GM18867 (cell line): Measurements from ENCODE around the gene RASD2.

Experiments used
- ATAC-seq: cut with Tn5 transposase; IDR thresholded peaks from one replicate; pipeline ENCODE4 v1.9.1; 2021; ENCODE audit warnings: mild to moderate bottlenecking, moderate library complexity; ENCODE audit not compliant: unreplicated experiment

Gene RASD2

GRCh38 chr22:35558031-35558430 is 17.4 kb downstream of the RASD2 start:
- ATAC-seq, result no peak

GRCh38 chr22:35558719-35559118 is 18.1 kb downstream of the RASD2 start:
- no peak for ATAC-seq

GRCh38 chr22:35559354-35560005 is 18.8 kb downstream of the RASD2 start:
- no peak for ATAC-seq

- ATAC-seq, result no peak
Observed at GRCh38 chr22:35560366-35560765, 19.7 kb downstream of the RASD2 start.

GRCh38 chr22:35560824-35561223 is 20.2 kb downstream of the RASD2 start:
- no peak for ATAC-seq

GRCh38 chr22:35561796-35562526 is 21.3 kb downstream of the RASD2 start:
- no peak for ATAC-seq

- ATAC-seq, result no peak
Observed at GRCh38 chr22:35563211-35563610, 22.6 kb downstream of the RASD2 start.

GRCh38 chr22:35564975-35565867 is 24.6 kb downstream of the RASD2 start:
- no peak for ATAC-seq

GRCh38 chr22:35567351-35568141 is 26.9 kb downstream of the RASD2 start:
- no peak for ATAC-seq

GRCh38 chr22:35568751-35569739 is 28.4 kb downstream of the RASD2 start:
- ATAC-seq, result no peak

GRCh38 chr22:35569916-35570315 is 29.3 kb downstream of the RASD2 start:
- no peak for ATAC-seq

GRCh38 chr22:35570686-35571194 is 30.1 kb downstream of the RASD2 start:
- ATAC-seq, result no peak

- no peak for ATAC-seq
Observed at GRCh38 chr22:35572556-35572955, 31.9 kb downstream of the RASD2 start.

GRCh38 chr22:35575116-35575748 is 34.6 kb downstream of the RASD2 start:
- ATAC-seq, result no peak

GRCh38 chr22:35576671-35577070 is 36.0 kb downstream of the RASD2 start:
- ATAC-seq, result no peak

GRCh38 chr22:35577799-35578659 is 37.4 kb downstream of the RASD2 start:
- no peak for ATAC-seq

GRCh38 chr22:35578836-35579575 is 38.4 kb downstream of the RASD2 start:
- no peak for ATAC-seq
